HFFc6 (cell line): ENCODE results near the gene FLNC. TPM values are rescaled to one million over a fixed set of nuclear protein-coding genes. Genes with fewer than 3 reads are reported as not detected.

Experiments
- DNase-seq: peaks from one replicate; pipeline ENCODE4 v3.0.0-alpha.2; 2018
- H3K27ac Mint-ChIP-seq: 2 replicates; pipeline ENCODE4 v1.8.0; 2020; ENCODE audit warnings: mild to moderate bottlenecking, mixed read lengths
- H3K27me3 Mint-ChIP-seq: 2 replicates; pipeline ENCODE4 v1.8.0; 2021; ENCODE audit warnings: mild to moderate bottlenecking, moderate library complexity, mixed read lengths; ENCODE audit not compliant: insufficient read depth
- H3K36me3 Mint-ChIP-seq: 2 replicates; pipeline ENCODE4 v1.8.0; 2021; ENCODE audit warnings: low read depth, mixed read lengths
- H3K4me1 Mint-ChIP-seq: 2 replicates; pipeline ENCODE4 v1.8.0; 2020; ENCODE audit warnings: low read depth, mixed read lengths
- H3K4me3 Mint-ChIP-seq: 2 replicates; pipeline ENCODE4 v1.8.0; 2020; ENCODE audit warnings: mild to moderate bottlenecking, moderate library complexity, mixed read lengths
- H3K9me3 Mint-ChIP-seq: 2 replicates; pipeline ENCODE4 v1.8.0; 2020; ENCODE audit warnings: mild to moderate bottlenecking, mixed read lengths
- CTCF ChIP-seq: fragments of 200-600 bp; sonication (generic); IDR thresholded peaks from 2 replicates; pipeline ENCODE4 v1.5.0; 2021; ENCODE audit warnings: antibody characterized with exemption, mild to moderate bottlenecking
- total RNA-seq, 6 experiments: library from RNA; stranded (reverse); fragmentation: NEBNext Ultra II Directional; extraction: Animal tissue kit (Norgen Biotek cat#: 25700); gene quantifications; 2 replicates in 1 of 6; 3 replicates in 5 of 6; pipeline ENCODE4 v1.2.3, GENCODE V29; 2021

The FLNC gene
- total RNA-seq, 6 experiments from 2014 or later = 492 to 540 (median 512) TPM

- H3K36me3 Mint-ChIP-seq = no peaks in the 10 kb centered on the region
- no peak for DNase-seq
Observed at GRCh38 chr7:128889121-128889520, 58.9 kb downstream of the FLNC start.

GRCh38 chr7:128890306-128891109 is 60.3 kb downstream of the FLNC start:
- Mint-ChIP-seq H3K27me3 (peaks cover 12% of the 10 kb centered on the region), H3K4me1 (no peaks in the 10 kb centered on the region), H3K27ac (no peak overlapping the region), H3K4me3 (no peak overlapping the region), H3K9me3 (no peaks in the 10 kb centered on the region), H3K36me3 (no peaks in the 10 kb centered on the region)
- no peak for DNase-seq
- TF ChIP-seq CTCF = no peak

More at GRCh38 chr7:128889121-128889520, 58.9 kb downstream of the FLNC start:
- TF ChIP-seq CTCF = no peak
- H3K4me1 Mint-ChIP-seq = no peaks in the 10 kb centered on the region
- H3K27me3 Mint-ChIP-seq = peaks cover 2% of the 10 kb centered on the region; the same call in 1 of the 2 replicates
- no peaks in the 10 kb centered on the region for H3K9me3 Mint-ChIP-seq
- no peak overlapping the region for H3K27ac Mint-ChIP-seq
- no peak overlapping the region for H3K4me3 Mint-ChIP-seq

GRCh38 chr7:128891110-128891941 is 61.1 kb downstream of the FLNC start:
- no peak for DNase-seq
- TF ChIP-seq CTCF = no peak
- Mint-ChIP-seq H3K36me3 (no peaks in the 10 kb centered on the region), H3K4me1 (no peaks in the 10 kb centered on the region), H3K4me3 (no peak overlapping the region), H3K9me3 (no peaks in the 10 kb centered on the region), H3K27me3 (peaks cover 14% of the 10 kb centered on the region), H3K27ac (no peak overlapping the region)

- H3K36me3 Mint-ChIP-seq = no peaks in the 10 kb centered on the region
- peaks cover 15% of the 10 kb centered on the region for H3K27me3 Mint-ChIP-seq
- H3K27ac Mint-ChIP-seq = no peak overlapping the region
- no peak overlapping the region for H3K4me3 Mint-ChIP-seq
- no peaks in the 10 kb centered on the region for H3K9me3 Mint-ChIP-seq
- no peak for DNase-seq
- TF ChIP-seq CTCF = no peak
- H3K4me1 Mint-ChIP-seq = peaks cover under 1% of the 10 kb centered on the region; the same call in 1 of the 2 replicates
Observed at GRCh38 chr7:128891942-128892269, 61.7 kb downstream of the FLNC start.

- no peak for DNase-seq
- no peak for TF ChIP-seq CTCF
- Mint-ChIP-seq H3K36me3 (no peaks in the 10 kb centered on the region), H3K27me3 (peaks cover 15% of the 10 kb centered on the region), H3K9me3 (no peaks in the 10 kb centered on the region), H3K27ac (no peak overlapping the region), H3K4me3 (no peak overlapping the region), H3K4me1 (peaks cover 9% of the 10 kb centered on the region; the same call in 1 of the 2 replicates)
Observed at GRCh38 chr7:128892521-128893250, 62.5 kb downstream of the FLNC start.
